ENCODE measurements around the gene CLASP1.
"Not testable (repeated sequence)": the region's sequence is repeated elsewhere in the genome, so short reads cannot be mapped to it uniquely, and the experiment has no call there.

CLASP1 gene

GRCh38 chr2:121301190-121301589 is 348.1 kb downstream of the CLASP1 start:
- not testable (repeated sequence) for DNase-seq

- no peak for DNase-seq
Observed at GRCh38 chr2:121298476-121298875, 350.8 kb downstream of the CLASP1 start.

- DNase-seq: not testable (repeated sequence)
Observed at GRCh38 chr2:121297866-121298265, 351.4 kb downstream of the CLASP1 start.

- no peak for DNase-seq
Observed at GRCh38 chr2:121297217-121297830, 351.9 kb downstream of the CLASP1 start.

GRCh38 chr2:121295911-121296650 is 353.2 kb downstream of the CLASP1 start:
- no peak for DNase-seq

GRCh38 chr2:121294881-121295840 is 354.1 kb downstream of the CLASP1 start:
- no peak for DNase-seq

GRCh38 chr2:121293450-121294325 is 355.6 kb downstream of the CLASP1 start:
- no peak for DNase-seq

GRCh38 chr2:121291251-121291580 is 358.0 kb downstream of the CLASP1 start:
- DNase-seq: no peak

- DNase-seq: no peak
Observed at GRCh38 chr2:121289271-121289670, 360.0 kb downstream of the CLASP1 start.

- DNase-seq: no peak
Observed at GRCh38 chr2:121288454-121289231, 360.6 kb downstream of the CLASP1 start.

- DNase-seq: no peak
Observed at GRCh38 chr2:121287956-121288355, 361.3 kb downstream of the CLASP1 start.
